ENCODE results near the gene BDKRB1.

The BDKRB1 gene

GRCh38 chr14:96225745-96226151 is 30.3 kb upstream of the BDKRB1 start:
- H3K9me3 ChIP-seq (ENCODE audit: insufficient read depth, low read length): no peaks in the 10 kb centered on the region
- H2AFZ ChIP-seq (ENCODE audit: low read depth, low read length, severe bottlenecking): no peak overlapping the region
- TF ChIP-seq CTCF (IDR thresholded peaks at IDR 0.05; ENCODE audit: insufficient read depth, low read length, poor library complexity, severe bottlenecking) (no peak), EZH2phosphoT487 (conservative IDR thresholded peaks at IDR 0.05; ENCODE audit: low read length) (no peak)
- no peak overlapping the region for H3K27ac ChIP-seq (ENCODE audit: low read depth, low read length)
- no peaks in the 10 kb centered on the region for H3K36me3 ChIP-seq (ENCODE audit: low read length)
- H4K20me1 ChIP-seq (ENCODE audit: low read depth, low read length): no peaks in the 10 kb centered on the region
- H3K9ac ChIP-seq (ENCODE audit: low read length): no peak overlapping the region
- H3K4me3 ChIP-seq (ENCODE audit: insufficient read depth, low read length, poor library complexity, severe bottlenecking): no peak overlapping the region
- H3K4me2 ChIP-seq (ENCODE audit: low read depth, low read length, poor library complexity, severe bottlenecking): no peak overlapping the region
- H3K79me2 ChIP-seq (ENCODE audit: insufficient read depth, low read length): no peaks in the 10 kb centered on the region
- no peaks in the 10 kb centered on the region for H3K9me2 ChIP-seq (replicated peaks; ENCODE audit: insufficient read depth, low read length)
- no peaks in the 10 kb centered on the region for H3F3A ChIP-seq (ENCODE audit: insufficient read depth)
- H3K27me3 ChIP-seq (ENCODE audit: low read length): no peaks in the 10 kb centered on the region

- no peaks in the 10 kb centered on the region for H3K79me2 ChIP-seq (ENCODE audit: insufficient read depth, low read length)
- H3K9me3 ChIP-seq (ENCODE audit: insufficient read depth, low read length): no peaks in the 10 kb centered on the region
- H3K27ac ChIP-seq (ENCODE audit: low read depth, low read length): no peak overlapping the region
- no peak overlapping the region for H2AFZ ChIP-seq (ENCODE audit: low read depth, low read length, severe bottlenecking)
- H3K27me3 ChIP-seq (ENCODE audit: low read length): no peaks in the 10 kb centered on the region
- no peak overlapping the region for H3K9ac ChIP-seq (ENCODE audit: low read length)
- no peaks in the 10 kb centered on the region for H3F3A ChIP-seq (ENCODE audit: insufficient read depth)
- H3K4me3 ChIP-seq (ENCODE audit: insufficient read depth, low read length, poor library complexity, severe bottlenecking): no peak overlapping the region
- no peaks in the 10 kb centered on the region for H3K9me2 ChIP-seq (replicated peaks; ENCODE audit: insufficient read depth, low read length)
- H3K36me3 ChIP-seq (ENCODE audit: low read length): no peaks in the 10 kb centered on the region
- TF ChIP-seq EZH2phosphoT487 (conservative IDR thresholded peaks at IDR 0.05; ENCODE audit: low read length): no peak
- no peak for TF ChIP-seq CTCF (IDR thresholded peaks at IDR 0.05; ENCODE audit: insufficient read depth, low read length, poor library complexity, severe bottlenecking)
- H3K4me2 ChIP-seq (ENCODE audit: low read depth, low read length, poor library complexity, severe bottlenecking): no peak overlapping the region
- H4K20me1 ChIP-seq (ENCODE audit: low read depth, low read length): no peaks in the 10 kb centered on the region
Observed at GRCh38 chr14:96227428-96227827, 28.6 kb upstream of the BDKRB1 start.

GRCh38 chr14:96229315-96229714 is 26.7 kb upstream of the BDKRB1 start:
- H3K4me2 ChIP-seq (ENCODE audit: low read depth, low read length, poor library complexity, severe bottlenecking): no peak overlapping the region
- H3K27ac ChIP-seq (ENCODE audit: low read depth, low read length): no peak overlapping the region
- H3K9me2 ChIP-seq (replicated peaks; ENCODE audit: insufficient read depth, low read length): no peaks in the 10 kb centered on the region
- H3K9me3 ChIP-seq (ENCODE audit: insufficient read depth, low read length): no peaks in the 10 kb centered on the region
- TF ChIP-seq CTCF (IDR thresholded peaks at IDR 0.05; ENCODE audit: insufficient read depth, low read length, poor library complexity, severe bottlenecking) (no peak), EZH2phosphoT487 (conservative IDR thresholded peaks at IDR 0.05; ENCODE audit: low read length) (no peak)
- H4K20me1 ChIP-seq (ENCODE audit: low read depth, low read length): no peaks in the 10 kb centered on the region
- H3K9ac ChIP-seq (ENCODE audit: low read length): no peak overlapping the region
- no peak overlapping the region for H3K4me3 ChIP-seq (ENCODE audit: insufficient read depth, low read length, poor library complexity, severe bottlenecking)
- no peaks in the 10 kb centered on the region for H3K79me2 ChIP-seq (ENCODE audit: insufficient read depth, low read length)
- H3F3A ChIP-seq (ENCODE audit: insufficient read depth): no peaks in the 10 kb centered on the region
- H3K36me3 ChIP-seq (ENCODE audit: low read length): no peaks in the 10 kb centered on the region
- H3K27me3 ChIP-seq (ENCODE audit: low read length): no peaks in the 10 kb centered on the region
- no peak overlapping the region for H2AFZ ChIP-seq (ENCODE audit: low read depth, low read length, severe bottlenecking)
